HCT116 (cell line): ENCODE measurements around the gene SYCE1.

Experiments
- CTCF ChIP-seq, 3 experiments: fragments of 200-600 bp in 1 of 3; sonication (generic) in 1 of 3; IDR thresholded peaks in 2 of 3; conservative IDR thresholded peaks in 1 of 3; 2 replicates each; pipeline ENCODE4 v1.5.1; 2012 to 2017; ENCODE audit warnings: low read depth in 2 of 3, low read length in 2 of 3, antibody characterized with exemption in 1 of 3, borderline replicate concordance in 1 of 3, control low read depth in 1 of 3, mild to moderate bottlenecking in 1 of 3, mixed read lengths in 1 of 3, mixed run types in 1 of 3, moderate library complexity in 1 of 3; ENCODE audit not compliant: insufficient read depth in 1 of 3
- EGR1 ChIP-seq: IDR thresholded peaks from 2 replicates; pipeline ENCODE4 v1.6.1; 2012; ENCODE audit warnings: low read depth
- POLR2A ChIP-seq: IDR thresholded peaks from 2 replicates; pipeline ENCODE4 v1.7.0; 2011; ENCODE audit warnings: borderline replicate concordance; ENCODE audit not compliant: insufficient read depth, insufficient read length; ENCODE audit errors: extremely low read depth
- POLR2AphosphoS5 ChIP-seq: IDR thresholded peaks from 2 replicates; pipeline ENCODE4 v1.6.1; 2011; ENCODE audit warnings: mild to moderate bottlenecking, low read depth, low read length, moderate library complexity
- SRF ChIP-seq: IDR thresholded peaks from 2 replicates; pipeline ENCODE4 v1.6.1; 2012; ENCODE audit warnings: low read depth
- TCF7L2 ChIP-seq: IDR thresholded peaks from 2 replicates; pipeline ENCODE4 v1.7.0; 2011; ENCODE audit warnings: borderline replicate concordance, inconsistent platforms; ENCODE audit not compliant: insufficient read depth, insufficient read length; ENCODE audit errors: extremely low read depth
- ZNF274 ChIP-seq: fragments of 200-500 bp; sonication (Bioruptor generic); IDR thresholded peaks from 2 replicates; pipeline ENCODE4 v1.6.1; 2014; ENCODE audit warnings: mild to moderate bottlenecking, low read depth, low read length, inconsistent platforms

- TF ChIP-seq CTCF (IDR thresholded peaks at IDR 0.05 in 2 of 3, conservative IDR thresholded peaks at IDR 0.05 in 1 of 3; ENCODE audit: borderline replicate concordance in 1 of 3, insufficient read depth in 1 of 3, low read depth in 2 of 3, low read length in 2 of 3) (no peak), ZNF274 (no peak), POLR2AphosphoS5 (no peak), EGR1 (no peak), TCF7L2 (no peak), SRF (no peak), POLR2A (no peak)
Observed at GRCh38 chr10:133568287-133568614, 2.9 kb upstream of the SYCE1 start.
